UCSD-AML1 (cell line): ENCODE measurements around the gene ELF2.
A peak's percentile ranks its signal among the peaks of the same experiment; 100 is the strongest.
"Not testable (repeated sequence)": the region's sequence is repeated elsewhere in the genome, so short reads cannot be mapped to it uniquely, and the experiment has no call there.

Experiments
- DNase-seq: peaks from one replicate; lab custom pipeline; 2025; ENCODE audit not compliant: unreplicated experiment; lab: John Stamatoyannopoulos, UW

Gene ELF2

DNA sequence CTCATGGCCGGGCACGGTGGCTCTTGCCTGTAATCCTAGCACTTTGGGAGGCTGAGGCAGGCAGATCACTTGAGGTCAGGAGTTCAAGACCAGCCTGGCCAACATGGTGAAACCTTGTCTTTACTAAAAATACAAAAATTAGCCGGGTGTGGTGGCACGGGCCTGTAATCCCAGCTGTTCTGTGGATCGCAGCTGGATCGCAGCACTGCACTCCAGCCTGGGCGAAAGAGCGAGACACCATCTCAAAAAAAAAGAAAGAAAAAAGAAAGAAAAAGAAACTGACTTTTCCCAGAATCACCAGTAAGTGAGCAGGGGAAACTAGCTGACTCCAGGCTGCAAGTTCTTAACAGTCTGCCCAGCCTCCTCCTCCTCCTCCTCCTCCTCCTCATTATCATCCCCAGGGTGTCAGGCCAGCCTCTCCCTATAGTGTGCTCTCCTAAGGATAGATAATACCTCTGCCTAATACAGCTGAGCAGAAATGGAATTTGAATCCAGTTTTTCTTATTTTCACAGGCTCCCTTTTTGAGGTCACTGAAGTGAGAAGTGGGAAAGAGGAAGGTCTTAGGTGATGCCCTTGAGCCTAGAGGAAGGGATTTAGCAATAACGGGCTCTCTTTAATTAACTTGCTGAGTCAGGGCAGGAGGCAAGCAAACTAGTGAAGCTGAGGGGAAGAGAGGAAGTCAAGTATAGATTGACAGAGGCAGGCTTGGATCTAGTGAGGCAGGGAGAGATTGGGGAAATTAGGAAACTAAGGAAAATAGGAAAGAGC lies 11.8 kb upstream of the ELF2 start:
- no peak for DNase-seq

DNA sequence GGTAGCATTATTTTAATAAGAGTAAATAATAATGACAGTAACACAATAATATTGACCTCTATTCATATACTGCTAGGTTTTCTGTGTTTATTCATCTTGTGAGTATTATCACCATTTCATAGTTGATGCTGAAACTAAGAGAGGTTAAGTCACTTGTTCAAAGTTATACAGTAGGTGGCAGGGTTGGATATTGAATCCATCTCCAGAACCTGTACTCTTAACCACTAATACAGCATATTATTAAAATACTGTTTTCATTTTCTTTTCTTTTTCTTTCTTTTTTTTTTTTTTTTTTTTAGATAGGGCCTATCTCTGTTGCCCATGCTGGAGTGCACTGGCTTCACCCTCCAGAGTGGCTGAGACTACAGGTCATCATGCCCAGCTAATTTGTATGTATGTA lies 7.1 kb upstream of the ELF2 start:
- DNase-seq = no peak

DNA sequence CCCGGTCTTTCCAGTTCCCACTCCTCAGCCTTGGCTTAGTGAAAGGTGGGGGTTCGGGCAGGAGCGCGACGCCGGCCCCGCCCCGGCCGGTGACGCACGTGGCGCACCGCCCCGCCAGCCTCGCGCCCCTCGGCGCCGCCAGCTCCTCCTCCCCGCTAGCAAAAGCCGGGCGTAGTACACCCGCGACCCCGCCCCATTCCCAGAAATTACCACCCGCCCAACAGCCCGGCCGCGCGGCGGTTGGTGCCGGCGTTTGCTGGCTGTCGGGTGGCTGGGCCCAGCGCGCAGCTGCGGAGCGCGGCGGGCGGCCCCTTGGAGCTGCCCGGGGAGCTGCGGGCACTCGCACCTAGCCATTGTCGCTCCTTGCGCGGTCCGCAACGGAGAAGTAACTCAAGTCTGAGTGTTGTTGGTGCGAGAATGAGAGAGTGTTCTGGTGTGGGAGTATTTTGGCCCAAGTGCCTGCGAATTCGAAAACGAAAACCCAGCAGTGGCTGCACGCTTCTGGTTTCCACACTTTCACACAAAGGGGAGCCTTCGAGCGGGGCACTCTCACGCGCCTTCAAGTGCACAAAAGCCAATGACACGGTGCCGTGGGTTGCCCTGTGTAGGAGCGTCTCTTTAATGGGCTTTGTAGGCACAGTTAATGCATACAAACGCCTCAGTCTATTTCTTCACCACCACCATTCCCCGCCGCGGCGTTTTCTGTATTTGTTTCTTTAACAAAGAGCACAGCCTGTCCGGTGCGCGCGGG lies 1.0 kb upstream of the ELF2 start:
- peak; percentile 96 for DNase-seq

DNA sequence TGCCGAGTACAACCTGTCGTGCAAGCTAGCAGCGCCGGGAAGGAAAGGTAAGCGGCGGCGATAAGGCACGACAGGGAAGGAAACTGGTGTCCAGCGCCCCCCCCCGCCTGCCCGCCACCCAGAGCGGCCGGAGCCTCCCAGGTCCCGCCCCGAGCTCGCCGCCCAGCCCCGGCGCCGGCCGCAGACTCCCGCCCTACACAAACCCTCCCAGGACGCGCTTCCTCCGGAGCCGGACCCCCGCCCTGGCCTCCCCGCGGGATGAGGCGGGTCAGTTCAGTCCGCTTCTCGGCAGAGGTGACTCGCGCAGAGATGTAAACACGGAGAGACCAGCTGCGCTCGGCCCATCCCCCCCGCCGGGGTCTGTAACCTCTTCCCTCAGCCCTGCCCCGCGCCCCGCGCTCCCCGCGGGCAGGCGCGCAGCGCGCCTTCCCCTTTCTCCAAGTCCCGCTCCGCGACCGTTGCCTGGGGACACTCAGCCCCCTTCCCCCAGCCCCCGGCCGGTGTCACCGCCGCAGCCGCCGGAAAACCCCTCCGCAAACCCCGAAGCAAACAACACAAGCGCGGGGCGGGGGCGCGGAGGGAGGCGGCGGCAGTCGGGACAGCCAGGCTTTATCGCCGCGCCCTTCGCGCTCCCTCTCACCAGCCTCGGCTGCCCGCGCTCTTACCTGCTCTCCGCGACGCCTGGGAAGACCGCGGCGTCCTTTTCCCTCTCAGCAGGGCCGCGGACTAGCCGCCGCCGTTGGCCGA lies 543 bp downstream of the ELF2 start:
- peak; percentile 79 for DNase-seq

DNA sequence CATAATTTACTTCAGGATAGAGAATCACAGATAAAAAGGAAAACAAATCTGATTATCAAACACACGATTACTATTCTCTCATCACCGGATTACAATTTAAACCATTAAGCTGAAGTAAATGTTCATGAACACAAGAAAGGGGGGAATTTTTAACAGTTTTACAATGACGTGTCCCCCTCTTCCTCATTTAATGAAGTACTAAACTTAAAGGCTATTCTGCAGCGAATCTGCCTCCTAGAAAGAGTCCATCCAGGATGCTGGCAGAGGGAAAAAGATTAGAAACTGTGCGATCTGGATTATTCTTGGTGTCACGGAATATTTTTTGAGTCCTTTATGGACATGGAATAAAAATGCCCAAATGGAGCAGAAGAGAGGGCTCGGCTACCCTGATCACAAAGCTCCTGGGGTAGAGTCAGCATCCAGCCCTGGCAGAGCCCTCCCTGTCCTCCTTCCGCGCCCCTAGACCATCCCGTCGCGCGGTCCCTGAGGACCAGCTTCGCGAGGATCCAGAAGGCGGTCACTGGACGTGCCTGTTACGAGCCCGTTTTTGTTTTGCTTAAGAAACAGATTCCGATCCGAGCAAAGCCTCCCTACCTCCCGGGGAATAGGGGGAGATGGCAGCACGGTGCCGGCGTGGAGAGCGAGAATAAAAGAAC lies 1.2 kb downstream of the ELF2 start:
- DNase-seq = no peak

DNA sequence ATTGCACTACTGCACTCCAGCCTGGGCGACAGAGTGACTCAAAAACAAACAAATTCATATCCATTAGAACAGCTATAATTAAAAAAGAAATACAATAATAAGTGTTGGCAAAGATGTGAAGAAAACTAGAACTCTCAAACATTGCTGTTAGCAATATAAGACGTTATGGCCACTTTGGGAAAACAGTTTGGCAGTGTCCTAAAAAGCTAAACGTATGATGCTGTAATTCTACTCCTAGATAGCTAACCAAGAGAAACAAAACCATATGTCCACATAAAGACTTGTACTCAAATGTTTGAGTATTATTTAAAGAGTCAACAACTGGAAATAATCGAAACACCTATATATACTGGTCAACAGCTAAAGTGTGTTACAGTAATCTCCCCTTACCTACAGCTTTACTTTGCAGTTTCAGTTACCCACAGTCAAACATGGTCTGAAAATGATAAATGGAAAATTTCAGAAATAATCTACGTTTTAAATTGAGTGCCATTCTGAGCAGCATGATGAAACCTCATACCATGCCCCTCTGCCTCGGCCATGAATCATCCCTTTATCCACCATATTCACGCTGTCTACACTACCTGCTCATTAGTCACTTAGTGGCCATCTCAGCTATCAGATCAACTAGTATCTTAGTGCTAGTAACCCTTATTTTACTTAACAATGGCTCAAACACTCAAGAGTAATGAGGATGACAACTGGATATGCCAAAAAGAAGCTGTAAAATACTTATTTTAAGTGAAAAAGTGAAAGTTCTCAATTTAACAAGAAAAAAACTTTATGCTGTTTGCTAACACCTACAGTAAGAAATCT lies 4.9 kb downstream of the ELF2 start:
- DNase-seq = no peak

DNA sequence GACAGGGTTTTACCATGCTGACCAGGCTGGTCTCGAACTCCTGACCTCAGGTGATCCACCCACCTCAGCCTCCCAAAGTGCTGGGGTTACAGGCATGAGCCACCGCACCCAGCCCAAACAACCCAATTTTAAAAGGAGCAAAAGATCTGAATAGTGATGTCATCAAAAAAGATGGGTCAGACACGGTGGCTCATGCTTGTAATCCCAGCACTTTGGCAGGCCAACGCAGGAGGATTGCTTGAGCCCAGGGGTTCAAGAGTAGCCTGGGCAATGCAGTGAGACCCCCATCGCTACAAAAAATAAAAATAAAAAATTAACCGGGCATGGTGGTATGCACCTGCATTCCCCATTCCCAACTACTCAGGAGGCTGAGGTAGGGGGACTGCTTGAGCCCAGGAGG lies 6.1 kb downstream of the ELF2 start:
- no peak for DNase-seq

DNA sequence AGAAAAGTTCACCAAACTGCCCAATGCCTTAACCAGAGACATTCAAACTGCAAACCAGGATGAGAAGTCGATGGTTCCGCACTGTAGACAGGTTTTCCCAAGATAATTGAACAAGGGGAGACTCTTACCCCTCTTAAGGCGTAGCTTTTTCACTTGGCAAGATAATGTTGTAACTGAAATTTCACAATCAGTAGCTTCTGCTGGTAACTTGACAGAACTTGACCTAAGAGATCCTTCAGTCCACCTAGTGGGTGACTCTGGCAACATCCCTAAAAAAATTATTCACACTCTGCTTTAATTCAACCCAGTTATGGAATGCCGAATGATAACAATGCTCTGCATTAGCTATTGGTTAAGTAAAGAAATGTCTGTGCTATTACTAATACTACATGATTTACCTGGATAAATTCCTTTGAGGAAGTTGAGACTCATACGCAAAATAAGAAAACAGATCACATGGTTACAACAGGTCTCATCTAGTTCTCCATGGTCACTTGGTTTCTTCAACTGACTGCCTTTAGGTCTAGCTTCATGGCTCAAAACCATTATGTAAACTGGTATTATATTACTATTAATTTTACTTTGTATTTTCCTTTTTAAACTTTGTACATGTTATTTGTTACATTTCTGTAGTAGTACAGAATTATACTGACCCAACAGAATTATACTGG lies 9.1 kb downstream of the ELF2 start:
- DNase-seq = no peak

DNA sequence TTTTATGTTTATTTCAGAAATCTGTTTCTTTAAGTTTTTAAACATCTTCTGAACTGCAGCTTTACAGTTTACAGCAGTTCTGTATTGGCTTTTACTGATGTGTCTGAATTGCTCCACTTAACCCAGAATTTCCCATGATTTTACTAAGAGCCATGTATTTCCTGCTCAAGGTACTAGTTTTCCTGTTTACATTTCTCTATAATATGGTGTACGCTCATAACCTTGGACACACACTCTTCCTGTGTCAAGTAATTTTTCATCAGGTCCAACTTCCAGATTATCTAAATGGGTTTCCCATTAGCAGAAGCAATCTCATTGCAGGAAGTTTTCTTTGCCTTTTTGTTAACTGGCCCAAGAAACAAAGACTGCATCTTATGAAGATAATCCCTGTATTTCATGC lies 12.3 kb downstream of the ELF2 start:
- DNase-seq = no peak

DNA sequence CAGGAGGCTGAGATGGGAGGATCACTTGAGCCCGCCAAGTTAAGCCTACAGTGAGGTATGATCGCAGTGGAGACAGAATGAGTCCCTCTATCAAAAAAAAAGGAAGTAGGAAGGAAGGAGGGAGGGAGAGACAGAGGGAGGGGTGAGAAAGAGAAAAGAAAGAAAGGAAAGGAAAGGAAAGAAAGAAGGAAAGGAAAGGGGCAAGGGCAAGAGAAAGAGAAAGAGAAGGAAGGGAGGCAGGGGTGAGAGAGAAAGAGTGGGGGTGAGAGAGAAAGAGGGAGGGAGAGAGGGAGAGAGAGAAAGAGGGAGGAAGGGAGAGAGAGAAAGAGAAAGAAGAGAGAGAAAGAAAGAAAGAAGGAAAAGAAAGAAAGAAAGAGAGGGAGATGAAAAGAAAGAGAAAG lies 13.2 kb downstream of the ELF2 start:
- no peak for DNase-seq

DNA sequence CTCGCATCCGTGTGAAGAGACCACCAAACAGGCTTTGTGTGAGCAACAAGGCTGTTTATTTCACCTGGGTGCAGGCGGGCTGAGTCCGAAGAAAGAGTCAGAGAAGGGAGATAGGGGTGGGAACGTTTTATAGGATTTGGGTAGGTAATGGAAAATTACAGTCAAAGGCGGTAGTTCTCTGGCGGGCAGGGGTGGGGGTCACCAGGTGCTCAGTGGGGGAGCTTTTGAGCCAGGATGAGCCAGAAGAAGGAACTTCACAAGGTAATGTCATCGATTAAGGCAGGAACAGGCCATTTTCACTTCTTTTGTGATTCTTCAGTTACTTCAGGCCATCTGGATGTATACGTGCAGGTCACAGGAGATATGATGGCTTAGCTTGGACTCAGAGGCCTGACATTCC lies 19.0 kb downstream of the ELF2 start:
- not testable (repeated sequence) for DNase-seq

DNA sequence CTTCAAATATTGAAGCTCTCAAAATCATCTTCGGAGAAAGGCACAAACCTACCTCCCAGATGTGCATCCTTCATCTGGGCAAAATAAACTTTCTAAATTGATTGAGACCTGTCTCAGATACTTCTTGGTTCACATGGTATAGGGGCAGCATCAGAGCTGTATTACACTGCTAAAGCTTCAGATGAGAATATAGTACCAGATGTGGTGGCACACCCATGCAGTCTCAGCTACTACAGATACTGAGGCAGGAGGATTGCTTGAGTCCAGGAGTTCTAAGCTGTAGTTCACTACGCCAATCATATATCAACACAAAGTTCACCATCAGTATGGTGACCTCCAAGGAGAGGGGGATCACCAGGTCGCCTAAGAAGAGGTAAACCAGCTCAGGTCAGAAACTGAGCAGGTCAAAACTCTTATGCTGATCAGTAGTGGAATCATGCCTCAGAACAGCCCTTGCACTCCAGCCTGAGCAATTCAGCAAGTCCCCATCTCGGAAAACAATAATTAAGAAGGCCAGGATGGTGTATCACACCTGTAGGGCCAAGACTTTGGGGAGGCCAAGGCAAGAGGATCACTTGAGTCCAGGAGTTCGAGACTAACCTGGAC lies 22.0 kb downstream of the ELF2 start:
- no peak for DNase-seq

DNA sequence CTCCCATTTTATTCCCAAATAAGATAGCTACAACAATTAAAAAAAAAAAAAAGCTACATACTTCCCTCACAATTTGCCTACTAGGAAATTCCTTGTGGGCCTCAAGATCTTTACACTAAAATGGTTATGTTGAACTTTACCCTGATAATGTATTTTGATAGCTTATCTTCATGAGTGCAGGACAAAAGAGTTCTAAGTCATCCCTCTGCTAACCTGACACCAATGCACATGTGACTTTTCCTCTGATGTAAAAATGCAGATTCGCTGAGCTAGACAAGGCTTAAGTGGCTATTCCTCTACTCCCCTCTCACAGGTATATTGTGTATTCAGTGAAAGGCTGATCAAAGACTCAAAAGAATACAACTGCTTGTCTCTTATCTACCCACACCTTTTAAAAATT lies 22.5 kb downstream of the ELF2 start:
- DNase-seq = no peak

DNA sequence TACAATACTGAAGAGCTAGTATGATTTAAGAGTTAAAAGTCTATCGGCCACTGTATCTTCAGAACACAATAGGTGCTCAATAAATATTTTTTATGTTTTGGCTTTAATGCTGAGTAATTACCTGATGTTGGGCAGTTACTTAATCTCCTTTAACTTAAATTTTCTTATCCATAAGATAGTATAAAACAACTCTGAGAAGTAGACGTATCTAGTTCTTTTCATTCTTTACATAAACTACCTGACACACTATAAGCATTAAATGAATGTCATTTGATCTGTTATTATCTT lies 22.9 kb downstream of the ELF2 start:
- DNase-seq = no peak

DNA sequence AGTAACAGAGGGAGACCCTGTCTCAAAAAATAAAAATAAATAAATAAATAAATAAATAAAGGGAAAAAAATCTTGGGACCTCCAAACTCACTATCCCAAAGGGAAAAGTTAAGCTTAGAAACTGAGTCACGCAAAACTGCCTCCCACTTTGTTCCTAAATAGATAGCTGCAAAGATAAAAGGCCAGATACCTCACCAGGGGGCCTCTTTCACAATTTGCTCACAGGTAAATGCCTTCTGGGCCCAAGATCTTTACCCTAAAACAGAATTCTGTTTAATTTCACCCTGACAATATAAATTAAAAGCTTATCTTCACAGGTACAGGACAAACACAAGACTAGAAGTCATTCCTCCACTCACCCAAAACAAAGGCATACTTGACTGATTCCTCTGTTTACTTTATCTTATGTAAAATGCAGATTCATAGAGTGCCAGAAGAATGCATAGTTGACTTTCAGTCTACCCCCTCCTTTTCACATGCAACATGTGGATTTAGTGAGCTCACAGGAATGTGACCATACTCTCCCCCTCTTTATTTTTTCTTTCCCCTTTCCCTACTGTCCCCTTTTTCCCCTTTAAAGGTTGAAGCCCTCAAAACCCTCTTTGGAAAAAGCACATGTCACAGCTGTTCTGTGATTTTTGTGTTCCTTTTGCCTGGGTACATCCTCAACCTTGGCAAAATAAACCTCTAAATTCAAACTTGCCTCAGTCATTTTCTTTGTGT lies 23.4 kb downstream of the ELF2 start:
- DNase-seq = no peak

DNA sequence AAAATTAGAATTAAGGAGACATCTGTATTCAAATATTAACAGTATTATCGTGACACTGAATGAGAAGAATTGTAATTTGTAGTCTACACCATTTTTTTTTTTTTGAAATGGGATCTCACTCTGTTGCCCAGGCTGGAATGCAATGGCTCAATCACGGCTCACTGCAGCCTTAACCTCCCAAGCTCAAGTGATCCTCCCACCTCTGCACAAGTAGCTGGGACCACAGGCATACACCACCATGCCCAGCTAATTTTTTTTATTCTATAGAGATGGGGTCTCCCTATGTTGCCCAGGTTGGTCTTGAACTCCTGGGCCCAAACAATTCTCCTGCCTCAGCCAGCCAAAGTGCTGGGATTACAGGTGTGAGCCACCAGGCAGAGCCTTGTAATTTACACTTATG lies 24.8 kb downstream of the ELF2 start:
- no peak for DNase-seq

DNA sequence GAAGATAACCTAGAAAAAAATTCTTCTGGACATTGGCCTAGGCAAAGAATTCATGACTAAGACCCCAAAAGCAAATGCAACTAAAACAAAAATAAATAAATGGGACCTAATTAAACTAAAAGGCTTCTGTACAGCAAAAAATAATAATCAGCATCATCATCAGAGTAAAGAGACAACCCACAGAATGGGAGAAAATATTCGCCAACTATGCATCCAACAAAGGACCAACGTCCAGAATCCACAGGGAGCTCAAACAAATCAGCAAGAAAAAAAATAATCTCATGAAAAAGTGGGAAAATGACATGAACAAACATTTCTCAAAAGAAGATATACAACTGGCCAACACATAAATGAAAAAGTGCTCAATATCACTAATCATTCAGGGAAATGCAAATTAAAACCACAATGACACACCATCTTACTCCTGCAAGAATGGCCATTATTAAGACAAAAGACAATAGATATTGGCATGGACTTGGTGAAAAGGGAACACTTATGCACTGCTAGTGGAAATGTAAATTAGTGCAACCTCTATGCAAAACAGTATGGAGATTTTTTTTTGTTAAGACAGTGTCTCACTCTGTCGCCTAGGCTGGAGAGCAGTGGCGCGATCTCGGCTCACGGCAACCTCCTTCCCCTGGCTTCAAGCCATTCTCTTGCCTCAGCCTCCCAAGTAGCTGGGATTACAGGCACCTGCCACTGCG lies 29.9 kb downstream of the ELF2 start:
- no peak for DNase-seq

DNA sequence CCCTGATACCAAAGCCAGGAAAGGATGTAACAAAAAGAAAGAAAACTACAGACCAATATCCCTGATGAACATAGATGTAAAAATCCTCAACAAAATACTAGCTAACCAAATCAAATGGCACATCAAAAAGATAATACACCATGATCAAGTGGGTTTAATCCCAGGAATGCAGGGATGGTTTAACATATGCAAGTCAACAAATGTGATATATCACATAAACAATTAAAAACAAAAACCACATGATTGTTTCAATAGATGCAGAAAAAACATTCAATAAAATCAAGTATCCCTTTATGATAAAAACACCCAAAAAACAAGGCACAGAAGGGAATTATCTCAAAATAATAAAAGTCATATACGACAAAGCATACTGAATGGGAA lies 31.5 kb downstream of the ELF2 start:
- no peak for DNase-seq
